WI38 (cell line): ENCODE data around the gene PSMB1.

ENCODE experiments used
- H3K4me3 ChIP-seq: 2 replicates; pipeline ENCODE4 v1.5.1; 2011; ENCODE audit warnings: low read depth, mild to moderate bottlenecking, control low read depth, low read length
- CTCF ChIP-seq: IDR thresholded peaks from 2 replicates; pipeline ENCODE4 v1.5.1; 2012; ENCODE audit warnings: low read depth, mild to moderate bottlenecking, control low read depth, low read length

The PSMB1 gene

GRCh38 chr6:170554013-170554795 is 1.1 kb upstream of the PSMB1 start, which contains the start of gene TBP:
TSS of gene TBP (plus strand) at chr6:170554369. CDS start at chr6:170557030, 2,661 bp downstream.
- no peak for TF ChIP-seq CTCF
- peak within 1 kb of the TSS; percentile 88 for H3K4me3 ChIP-seq

- no peak for TF ChIP-seq CTCF
- peak overlapping the region; percentile 88 for H3K4me3 ChIP-seq
Measured at GRCh38 chr6:170553534-170554012, 466 bp upstream of the PSMB1 start.

- TF ChIP-seq CTCF = no peak
- H3K4me3 ChIP-seq = no peak overlapping the region
Measured at GRCh38 chr6:170545405-170545804, 7.7 kb downstream of the PSMB1 start.

GRCh38 chr6:170542031-170542719 is 10.9 kb downstream of the PSMB1 start:
- no peak overlapping the region for H3K4me3 ChIP-seq
- TF ChIP-seq CTCF = no peak

- no peak overlapping the region for H3K4me3 ChIP-seq
- no peak for TF ChIP-seq CTCF
Measured at GRCh38 chr6:170537329-170537728, 15.8 kb downstream of the PSMB1 start.

GRCh38 chr6:170536671-170537070 is 16.4 kb downstream of the PSMB1 start:
- no peak for TF ChIP-seq CTCF
- no peak overlapping the region for H3K4me3 ChIP-seq

- TF ChIP-seq CTCF = no peak
- no peak overlapping the region for H3K4me3 ChIP-seq
Measured at GRCh38 chr6:170535004-170535403, 18.1 kb downstream of the PSMB1 start.
